ENCODE results near the gene CAV1. TPM values are rescaled to one million over a fixed set of nuclear protein-coding genes. Genes with fewer than 3 reads are reported as not detected.

Gene CAV1
- total RNA-seq, 1 experiment from 2014 or later: 4.9 TPM

DNA sequence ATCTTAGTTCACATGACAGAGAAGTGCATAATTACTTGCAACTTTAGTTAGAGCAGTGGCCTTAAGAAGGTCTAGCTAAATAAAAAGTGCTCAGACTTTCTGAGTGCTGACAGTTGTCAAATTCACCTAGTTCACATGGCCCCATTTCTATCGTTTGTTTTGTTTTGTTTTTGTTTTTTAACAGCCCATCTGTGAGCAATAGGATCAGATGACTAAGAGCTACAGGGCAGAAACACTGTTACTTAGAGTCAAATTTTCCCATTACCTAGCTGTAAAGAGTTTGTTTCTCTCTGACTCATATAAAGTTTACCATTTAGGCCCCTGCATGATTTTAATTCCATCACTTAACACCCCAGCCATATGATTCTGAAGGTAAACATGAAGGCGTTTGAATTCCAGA is 18.8 kb downstream of the CAV1 start:
- H3K27ac Mint-ChIP-seq (ENCODE audit: unreplicated experiment): no peak overlapping the region
- intact Hi-C loops (cut with micrococcal nuclease; ENCODE audit: unreplicated experiment): no loop called here
- peaks cover 7% of the 10 kb centered on the region for H3K4me1 Mint-ChIP-seq (ENCODE audit: low read depth, unreplicated experiment)
- no peaks in the 10 kb centered on the region for H3K9me3 ChIP-seq
- no peak overlapping the region for H3K4me3 ChIP-seq (ENCODE audit: low read depth, low read length)
- H3K27me3 ChIP-seq (replicated peaks; ENCODE audit: control insufficient read depth, insufficient read depth, low read length): no peaks in the 10 kb centered on the region
- H3K27me3 Mint-ChIP-seq (ENCODE audit: insufficient read depth, unreplicated experiment): no peaks in the 10 kb centered on the region
- H3K36me3 Mint-ChIP-seq (ENCODE audit: insufficient read depth, unreplicated experiment): no peaks in the 10 kb centered on the region
- TF ChIP-seq, protein P1, sequence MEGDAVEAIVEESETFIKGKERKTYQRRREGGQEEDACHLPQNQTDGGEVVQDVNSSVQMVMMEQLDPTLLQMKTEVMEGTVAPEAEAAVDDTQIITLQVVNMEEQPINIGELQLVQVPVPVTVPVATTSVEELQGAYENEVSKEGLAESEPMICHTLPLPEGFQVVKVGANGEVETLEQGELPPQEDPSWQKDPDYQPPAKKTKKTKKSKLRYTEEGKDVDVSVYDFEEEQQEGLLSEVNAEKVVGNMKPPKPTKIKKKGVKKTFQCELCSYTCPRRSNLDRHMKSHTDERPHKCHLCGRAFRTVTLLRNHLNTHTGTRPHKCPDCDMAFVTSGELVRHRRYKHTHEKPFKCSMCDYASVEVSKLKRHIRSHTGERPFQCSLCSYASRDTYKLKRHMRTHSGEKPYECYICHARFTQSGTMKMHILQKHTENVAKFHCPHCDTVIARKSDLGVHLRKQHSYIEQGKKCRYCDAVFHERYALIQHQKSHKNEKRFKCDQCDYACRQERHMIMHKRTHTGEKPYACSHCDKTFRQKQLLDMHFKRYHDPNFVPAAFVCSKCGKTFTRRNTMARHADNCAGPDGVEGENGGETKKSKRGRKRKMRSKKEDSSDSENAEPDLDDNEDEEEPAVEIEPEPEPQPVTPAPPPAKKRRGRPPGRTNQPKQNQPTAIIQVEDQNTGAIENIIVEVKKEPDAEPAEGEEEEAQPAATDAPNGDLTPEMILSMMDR (IDR thresholded peaks at IDR 0.05; ENCODE audit: insufficient read depth in 1 of 2, low read depth in 1 of 2, low read length in 1 of 2, severe bottlenecking in 1 of 2, unreplicated experiment in 1 of 2): no peak
- H3K9me3 Mint-ChIP-seq (ENCODE audit: unreplicated experiment): peaks cover 10% of the 10 kb centered on the region
- ChIA-PET CTCF (no interaction called here), POLR2A (no interaction called here)
- DNase-seq: no peak
- no TSS peak for BruUV-seq (replicated peaks)
- peaks cover 17% of the 10 kb centered on the region for H3K4me1 ChIP-seq
- no peaks in the 10 kb centered on the region for H3K36me3 ChIP-seq (ENCODE audit: control insufficient read depth, insufficient read depth, low read length)
- H3K4me3 Mint-ChIP-seq (ENCODE audit: unreplicated experiment): no peak overlapping the region

DNA sequence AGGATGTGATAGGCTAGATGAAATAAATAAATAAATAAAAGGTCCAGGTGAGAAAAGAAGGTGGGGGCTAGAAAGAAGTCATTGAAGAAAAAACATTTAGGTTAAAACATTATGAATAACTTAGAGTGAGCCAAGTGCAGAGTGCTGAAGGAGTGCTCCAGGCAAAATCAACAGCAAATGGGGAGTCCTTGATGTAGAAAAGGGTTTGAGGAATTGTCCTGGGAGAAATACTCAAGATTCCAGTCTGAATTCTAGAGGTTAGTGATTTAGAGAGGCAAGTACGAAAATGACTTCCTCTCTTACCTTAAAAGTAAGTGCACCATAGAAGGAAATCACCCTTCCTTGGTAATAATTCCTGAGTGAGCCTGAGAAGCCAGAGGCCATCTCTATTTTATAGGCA is 19.7 kb downstream of the CAV1 start:
- intact Hi-C loops (cut with micrococcal nuclease; ENCODE audit: unreplicated experiment): no loop called here
- Histone ChIP-seq H3K27me3 (replicated peaks; ENCODE audit: control insufficient read depth, insufficient read depth, low read length) (no peaks in the 10 kb centered on the region), H3K9me3 (no peaks in the 10 kb centered on the region), H3K36me3 (ENCODE audit: control insufficient read depth, insufficient read depth, low read length) (no peaks in the 10 kb centered on the region), H3K4me1 (peaks cover 17% of the 10 kb centered on the region), H3K4me3 (ENCODE audit: low read depth, low read length) (no peak overlapping the region)
- ChIA-PET CTCF (no interaction called here), POLR2A (no interaction called here)
- TF ChIP-seq, protein P1 (IDR thresholded peaks at IDR 0.05; ENCODE audit: insufficient read depth in 1 of 2, low read depth in 1 of 2, low read length in 1 of 2, severe bottlenecking in 1 of 2, unreplicated experiment in 1 of 2): no peak
- Mint-ChIP-seq H3K36me3 (ENCODE audit: insufficient read depth, unreplicated experiment) (no peaks in the 10 kb centered on the region), H3K4me1 (ENCODE audit: low read depth, unreplicated experiment) (peaks cover 7% of the 10 kb centered on the region), H3K27me3 (ENCODE audit: insufficient read depth, unreplicated experiment) (no peaks in the 10 kb centered on the region), H3K4me3 (ENCODE audit: unreplicated experiment) (no peak overlapping the region), H3K9me3 (ENCODE audit: unreplicated experiment) (peaks cover 1% of the 10 kb centered on the region), H3K27ac (ENCODE audit: unreplicated experiment) (no peak overlapping the region)
- no peak for DNase-seq
- BruUV-seq (replicated peaks): no TSS peak

DNA sequence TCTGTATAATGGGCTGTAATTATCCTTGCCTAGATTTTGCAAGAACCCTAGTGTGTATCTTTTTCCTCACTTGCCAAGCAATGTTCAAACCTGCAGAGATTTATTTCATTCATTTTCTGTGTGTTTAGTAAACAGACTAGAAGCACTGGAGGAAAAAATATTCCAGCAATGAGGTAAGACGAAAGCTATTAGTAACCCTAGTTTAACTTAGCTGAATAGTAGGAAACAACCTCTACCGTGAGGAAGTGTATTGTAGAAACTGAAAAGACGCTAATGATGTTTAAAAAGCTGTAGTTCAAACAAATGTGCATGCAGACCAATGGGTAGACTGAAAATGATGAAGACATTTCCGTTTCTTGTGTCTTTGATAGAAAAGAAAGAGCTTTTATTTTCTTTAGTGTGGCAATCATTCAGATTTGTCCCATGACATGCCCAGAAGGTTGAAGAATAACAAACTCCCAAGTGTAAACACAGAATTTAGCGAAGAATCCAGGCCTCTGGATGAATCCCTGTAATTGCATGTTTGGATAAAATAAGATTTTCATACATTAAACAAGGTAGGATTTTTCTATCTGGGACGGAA is 20.7 kb downstream of the CAV1 start:
- peaks cover 7% of the 10 kb centered on the region for H3K4me1 Mint-ChIP-seq (ENCODE audit: low read depth, unreplicated experiment)

More for the DNA sequence above, 20.7 kb downstream of the CAV1 start:
- no peaks in the 10 kb centered on the region for H3K9me3 Mint-ChIP-seq (ENCODE audit: unreplicated experiment)
- H3K27me3 Mint-ChIP-seq (ENCODE audit: insufficient read depth, unreplicated experiment): no peaks in the 10 kb centered on the region
- BruUV-seq (replicated peaks): no TSS peak
- POLR2A ChIA-PET: no interaction called here
- Histone ChIP-seq H3K4me1 (peaks cover 14% of the 10 kb centered on the region), H3K9me3 (no peaks in the 10 kb centered on the region), H3K36me3 (ENCODE audit: control insufficient read depth, insufficient read depth, low read length) (no peaks in the 10 kb centered on the region), H3K4me3 (ENCODE audit: low read depth, low read length) (no peak overlapping the region), H3K27me3 (replicated peaks; ENCODE audit: control insufficient read depth, insufficient read depth, low read length) (no peaks in the 10 kb centered on the region)
- DNase-seq: no peak
- intact Hi-C loops (cut with micrococcal nuclease; ENCODE audit: unreplicated experiment): no loop called here
- no peaks in the 10 kb centered on the region for H3K36me3 Mint-ChIP-seq (ENCODE audit: insufficient read depth, unreplicated experiment)
- TF ChIP-seq, protein P1 (IDR thresholded peaks at IDR 0.05; ENCODE audit: insufficient read depth in 1 of 2, low read depth in 1 of 2, low read length in 1 of 2, severe bottlenecking in 1 of 2, unreplicated experiment in 1 of 2): no peak
- H3K27ac Mint-ChIP-seq (ENCODE audit: unreplicated experiment): no peak overlapping the region
- H3K4me3 Mint-ChIP-seq (ENCODE audit: unreplicated experiment): no peak overlapping the region
- CTCF ChIA-PET: no interaction called here
